ENCODE data around the gene LRRN2. TPM values are rescaled to one million over a fixed set of nuclear protein-coding genes. Genes with fewer than 3 reads are reported as not detected.
A peak's percentile ranks its signal among the peaks of the same experiment; 100 is the strongest.

LRRN2 gene
- polyA plus RNA-seq, 12 donors = 3.7 to 8.5 (median 5.8) TPM; not detected in 1

GRCh38 chr1:204602871-204603542 is 82.5 kb downstream of the LRRN2 start:
- DNase-seq = no peak

GRCh38 chr1:204602111-204602579 is 83.4 kb downstream of the LRRN2 start:
- DNase-seq = no peak

- no peak for DNase-seq
These were observed 84.6 kb downstream of the LRRN2 start for GRCh38 chr1:204600968-204601367.

DNA sequence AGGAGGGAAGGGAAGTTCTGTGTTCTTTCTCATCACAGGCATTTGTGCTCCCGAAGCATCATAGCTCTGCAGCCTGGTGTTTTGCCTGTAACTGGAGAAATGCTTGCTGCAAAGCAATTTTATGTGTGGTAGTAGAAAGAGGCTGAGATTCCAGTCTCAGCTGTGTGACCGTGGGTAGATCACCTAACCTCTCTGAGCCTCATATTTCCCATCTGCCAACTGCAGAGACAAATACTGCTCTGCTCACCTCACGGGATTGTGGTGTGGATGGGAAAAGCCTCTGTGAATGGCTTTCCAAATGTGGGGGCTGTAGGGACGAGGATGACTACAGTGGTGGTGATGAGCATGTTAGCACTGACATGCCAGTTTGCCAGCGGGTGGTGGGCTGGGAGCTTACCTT is 85.3 kb downstream of the LRRN2 start:
- no peak for DNase-seq

- DNase-seq = no peak
These were observed 85.9 kb downstream of the LRRN2 start for GRCh38 chr1:204599596-204599995.

DNA sequence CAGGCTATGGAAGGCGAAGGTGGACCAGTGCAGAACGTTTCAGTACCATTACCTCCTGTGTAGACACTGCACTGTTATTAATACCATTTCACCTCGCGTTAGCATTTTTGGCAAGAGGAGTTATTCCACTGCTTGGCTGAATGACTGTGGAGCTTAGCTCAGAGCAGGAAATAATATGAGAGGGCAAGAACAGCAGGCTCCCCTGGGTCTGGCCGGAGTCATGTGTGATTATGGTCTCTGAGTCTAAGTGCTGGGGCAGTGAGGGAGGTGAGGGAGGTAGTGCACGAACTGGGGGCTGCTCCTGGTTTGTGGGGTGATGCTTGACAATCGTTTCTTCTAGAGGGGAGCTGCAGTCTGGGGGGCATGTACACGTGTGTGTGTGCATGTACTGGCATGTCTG is 86.4 kb downstream of the LRRN2 start:
- DNase-seq = no peak

DNA sequence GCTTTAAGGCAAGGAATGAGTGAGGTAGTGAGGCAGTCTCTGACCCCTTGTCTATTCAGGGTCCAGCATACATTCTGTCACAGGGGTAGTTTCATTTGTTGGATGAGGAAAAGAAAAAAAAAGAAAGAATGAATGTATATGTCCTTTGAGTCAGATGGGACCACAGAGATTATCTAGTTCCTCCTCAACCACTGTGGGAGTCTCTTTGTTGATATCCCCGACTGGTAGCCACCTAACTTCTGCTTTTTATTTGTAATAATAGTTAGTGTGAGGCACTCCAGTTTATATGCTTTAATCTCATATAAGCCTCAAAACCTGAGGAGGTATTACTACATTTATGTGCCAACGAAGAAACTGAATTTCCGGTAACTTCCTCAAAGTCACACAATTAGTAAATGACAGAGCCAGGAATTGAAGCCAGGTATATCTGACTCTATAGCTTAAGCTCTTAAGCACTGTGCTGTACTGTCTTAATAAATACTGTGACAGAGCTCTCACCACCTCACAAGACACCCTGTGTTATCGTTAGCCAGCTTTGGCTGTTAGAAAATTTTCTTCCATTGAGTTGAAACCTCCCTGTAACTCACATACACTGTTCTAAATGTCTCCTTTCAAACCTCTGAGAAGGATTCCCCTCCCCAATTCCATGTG is 87.1 kb downstream of the LRRN2 start:
- no peak for DNase-seq

DNA sequence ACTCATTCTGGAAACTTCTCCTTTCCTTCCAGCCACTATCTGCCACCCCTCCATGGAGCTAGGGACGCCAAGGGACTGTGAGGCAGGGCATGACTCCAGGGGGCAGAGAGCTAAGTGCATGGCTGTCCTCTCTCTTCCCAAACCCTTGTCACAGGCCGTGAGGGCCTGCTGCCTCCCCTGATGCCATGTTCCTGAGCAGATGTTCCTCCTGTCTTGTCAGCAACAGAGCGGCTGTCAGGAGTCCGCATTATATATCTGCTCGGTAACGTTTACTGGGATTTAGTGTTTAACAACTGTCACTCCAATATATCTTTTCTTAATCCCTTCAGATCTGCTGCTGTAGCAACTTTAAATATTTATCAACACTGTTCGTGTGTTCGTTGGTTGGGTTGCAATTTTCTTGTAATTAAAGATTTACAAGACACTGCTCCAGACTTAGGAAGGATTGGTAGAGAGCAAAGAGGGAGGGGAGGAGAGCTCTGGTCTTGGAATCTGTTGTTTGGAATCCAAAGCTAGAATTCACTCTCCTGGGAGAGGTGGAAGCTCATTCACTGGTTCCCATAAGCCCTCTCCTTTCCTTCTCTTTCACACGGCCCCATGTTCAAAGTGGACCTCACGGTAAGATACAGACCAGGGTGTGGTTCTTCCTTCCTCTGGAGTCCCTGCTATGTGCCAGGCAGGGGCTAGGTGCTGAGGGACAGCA is 93.1 kb downstream of the LRRN2 start:
- no peak for DNase-seq

DNA sequence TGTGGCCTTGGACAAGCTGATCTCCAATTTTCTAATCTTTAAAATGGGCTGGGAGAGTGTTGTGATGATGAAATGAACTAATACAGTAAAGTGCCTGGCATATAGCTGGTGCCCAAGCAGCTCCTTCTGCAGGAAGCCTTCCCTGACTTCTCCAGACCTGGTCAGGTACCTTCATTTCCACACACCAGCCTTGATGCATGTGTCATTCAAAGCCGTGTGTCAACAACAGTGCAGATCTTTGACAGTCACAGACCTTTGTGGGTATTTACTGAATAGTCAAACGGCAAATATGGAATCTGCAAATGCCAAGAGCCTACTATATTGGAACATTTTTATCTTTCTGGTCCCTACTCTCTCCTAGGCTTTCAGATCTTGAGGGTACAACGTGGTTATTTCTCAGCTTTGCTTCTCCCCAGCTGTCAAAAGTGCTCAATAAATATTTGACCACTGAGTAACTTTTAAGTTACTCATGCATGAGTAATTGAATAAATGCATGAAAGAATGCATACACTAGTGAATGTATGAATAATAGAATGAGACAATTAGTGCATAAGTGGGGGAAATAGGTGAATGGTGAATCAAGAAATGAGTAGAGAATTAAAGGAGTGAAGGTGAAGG is 94.0 kb downstream of the LRRN2 start:
- no peak for DNase-seq

GRCh38 chr1:204589409-204590038 is 96.0 kb downstream of the LRRN2 start:
- DNase-seq = no peak

- no peak for DNase-seq
These were observed 96.7 kb downstream of the LRRN2 start for GRCh38 chr1:204588826-204589225.

GRCh38 chr1:204587621-204588020 is 97.9 kb downstream of the LRRN2 start:
- DNase-seq = no peak

GRCh38 chr1:204584699-204585372 is 100.7 kb downstream of the LRRN2 start:
- DNase-seq = no peak

GRCh38 chr1:204583909-204584632 is 101.5 kb downstream of the LRRN2 start:
- DNase-seq = no peak

- no peak for DNase-seq
These were observed 103.8 kb downstream of the LRRN2 start for GRCh38 chr1:204581759-204582158.

- DNase-seq = no peak
These were observed 104.7 kb downstream of the LRRN2 start for GRCh38 chr1:204580862-204581261.

GRCh38 chr1:204579681-204580080 is 105.9 kb downstream of the LRRN2 start:
- DNase-seq = no peak

DNA sequence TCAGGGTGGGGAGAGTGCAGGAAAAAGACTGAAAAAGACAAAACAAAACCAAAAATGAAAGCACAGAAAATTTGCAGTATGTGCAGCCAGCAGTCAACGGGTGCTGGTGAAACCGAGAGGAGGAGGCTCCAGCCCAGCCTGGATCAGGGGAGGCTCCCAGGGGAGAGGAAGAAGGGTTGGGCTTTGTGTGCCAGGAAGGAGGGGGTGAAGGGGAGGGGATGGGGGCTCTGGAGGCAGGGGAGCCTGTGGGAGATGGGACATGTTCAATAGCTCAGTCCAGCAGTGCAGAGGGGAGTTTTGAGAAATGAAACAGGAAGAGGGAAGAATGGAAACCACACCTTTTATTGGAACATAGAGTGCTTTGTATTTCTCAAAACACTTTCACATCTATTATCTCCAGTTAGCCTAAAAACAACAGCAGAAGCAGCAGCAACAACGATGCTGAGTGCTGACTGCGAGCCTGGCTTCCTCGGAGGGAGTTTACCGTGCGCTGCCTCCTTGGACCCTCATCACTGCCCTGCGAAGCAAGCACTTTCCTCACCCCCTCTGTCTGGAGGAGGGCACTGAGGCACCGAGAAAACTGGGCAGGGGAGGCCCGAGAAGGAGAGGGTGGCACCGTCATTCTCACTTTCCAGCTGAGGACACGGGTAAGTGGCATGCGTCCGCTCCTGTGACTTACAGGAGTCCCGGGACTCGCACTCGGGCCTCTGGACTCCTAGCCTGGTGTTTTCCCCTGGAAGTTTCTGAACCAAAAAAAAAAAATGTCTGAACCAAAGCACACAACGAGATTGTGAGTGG is 106.5 kb downstream of the LRRN2 start:
- DNase-seq = peak; percentile 37

DNA sequence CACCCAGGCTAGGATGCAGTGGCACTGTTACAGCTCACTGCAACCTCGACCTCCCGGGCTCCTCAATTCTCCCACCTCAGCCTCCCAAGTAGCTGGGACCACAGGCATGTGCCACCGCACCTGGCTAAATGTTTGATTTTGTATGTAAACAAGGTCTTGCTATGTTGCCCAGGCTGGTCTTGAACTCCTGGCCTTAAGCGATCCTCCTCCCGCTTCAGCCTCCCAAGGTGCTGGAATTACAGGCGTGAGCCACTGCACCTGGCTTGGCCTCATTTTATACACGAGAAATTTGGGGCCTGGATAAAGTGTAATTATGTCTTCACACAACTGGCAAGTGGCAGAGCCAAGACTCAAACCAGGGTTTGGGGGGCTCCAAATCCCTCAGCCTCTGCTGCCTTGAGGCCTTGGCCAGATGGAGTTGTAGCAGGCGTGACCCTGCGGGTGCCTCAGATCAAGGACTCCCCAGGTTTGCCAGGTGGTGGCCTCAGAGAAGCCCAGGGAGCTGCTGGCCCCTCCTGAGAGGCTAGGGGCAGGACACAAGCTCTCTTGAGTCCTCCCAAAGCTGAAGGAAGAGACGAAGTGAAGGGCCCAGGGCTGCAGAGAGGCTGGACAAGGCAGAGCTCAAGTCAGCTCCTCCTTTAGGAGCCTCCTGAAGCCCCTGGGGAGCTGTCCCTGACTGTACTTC is 107.6 kb downstream of the LRRN2 start:
- DNase-seq = no peak
